GM19099 (cell line): Measurements from ENCODE around the gene TBCK.

Experiments used
- POLR2A ChIP-seq: IDR thresholded peaks from 3 replicates; pipeline ENCODE4 v1.6.1; 2011; ENCODE audit warnings: low read depth; ENCODE audit not compliant: insufficient read length; ENCODE audit errors: extremely low read depth

Gene TBCK

DNA sequence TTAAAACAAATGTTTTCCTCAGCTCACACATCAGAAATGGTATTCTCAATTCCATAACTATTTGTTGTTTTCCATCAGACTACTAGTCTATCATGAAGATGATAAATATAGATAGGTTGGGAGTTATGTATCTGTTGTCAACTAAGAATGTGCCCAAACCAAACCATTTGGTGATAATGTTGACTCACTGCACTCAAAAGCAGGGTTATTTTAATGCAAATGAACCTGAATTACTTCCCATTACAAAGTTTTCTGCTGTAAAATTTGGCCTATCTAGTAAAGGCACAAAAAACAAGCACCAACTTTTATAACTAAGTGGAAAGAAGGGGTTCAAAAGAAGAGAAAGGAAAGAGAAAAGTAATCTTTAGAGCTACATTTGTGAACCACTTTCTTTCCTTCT is 93.5 kb downstream of the TBCK start:
- TF ChIP-seq POLR2A: no peak

DNA sequence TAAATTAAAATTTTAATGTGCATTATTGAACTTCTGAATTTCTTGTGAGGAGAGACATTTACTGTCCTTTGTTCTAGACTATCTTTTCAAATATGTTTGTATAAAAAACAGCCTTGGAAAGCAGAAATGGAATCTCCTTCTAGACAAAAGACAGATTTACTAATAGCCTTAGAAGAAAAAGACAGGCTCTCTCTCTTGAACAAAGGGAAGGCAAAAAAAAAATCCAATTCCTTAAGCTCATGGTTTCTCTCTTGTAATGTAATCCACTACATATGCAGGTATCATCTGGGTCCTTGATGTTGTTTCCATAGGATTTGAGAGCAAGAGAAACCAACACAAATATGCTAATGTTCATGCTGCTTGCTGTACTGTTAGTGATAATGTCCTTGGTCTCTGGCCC is 106.0 kb downstream of the TBCK start:
- no peak for TF ChIP-seq POLR2A

DNA sequence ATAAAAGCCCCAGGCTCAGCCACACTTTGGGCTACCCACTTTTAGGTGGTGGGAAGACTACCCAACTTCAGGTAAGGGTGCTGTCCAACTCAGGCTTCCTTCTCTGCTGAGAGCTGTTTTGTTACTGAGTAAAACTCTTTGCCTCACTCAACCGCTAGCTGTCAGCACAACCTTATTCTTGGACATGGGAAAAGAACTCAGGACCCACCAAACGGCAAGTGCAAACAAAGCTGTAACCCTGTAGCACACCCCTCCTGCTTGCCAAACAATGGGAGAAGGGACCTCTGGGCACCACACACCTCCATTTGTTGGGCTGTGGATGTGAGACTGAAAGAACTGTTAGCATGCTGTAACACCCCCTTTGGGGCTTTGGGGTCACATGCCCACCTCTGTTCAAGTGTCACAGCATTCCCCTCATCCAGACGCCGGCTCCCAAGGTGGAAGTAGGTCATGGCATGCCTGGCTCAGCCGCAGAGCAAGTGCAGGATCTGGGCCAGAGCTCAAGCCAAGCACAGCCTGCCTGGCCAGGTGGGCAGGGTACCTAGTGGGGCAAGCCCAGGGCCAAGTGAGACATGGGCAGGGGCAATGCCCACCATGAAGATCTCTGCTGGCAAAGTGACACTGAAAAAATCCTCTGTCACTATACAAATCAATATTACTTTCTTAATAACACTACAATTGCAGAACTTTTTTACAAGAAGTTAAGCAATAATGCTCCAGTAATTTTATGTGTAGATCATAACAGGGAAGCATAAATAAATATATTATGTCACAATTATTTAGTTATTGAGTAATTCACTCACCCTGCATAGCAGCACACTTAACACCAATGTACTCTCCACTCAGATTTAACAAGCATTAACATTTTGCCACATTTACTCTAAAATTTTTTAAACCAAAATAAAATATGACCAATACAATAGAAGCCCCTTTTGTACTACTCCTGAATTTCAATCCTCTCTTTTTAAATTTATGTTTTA is 107.2 kb downstream of the TBCK start:
- no peak for TF ChIP-seq POLR2A

DNA sequence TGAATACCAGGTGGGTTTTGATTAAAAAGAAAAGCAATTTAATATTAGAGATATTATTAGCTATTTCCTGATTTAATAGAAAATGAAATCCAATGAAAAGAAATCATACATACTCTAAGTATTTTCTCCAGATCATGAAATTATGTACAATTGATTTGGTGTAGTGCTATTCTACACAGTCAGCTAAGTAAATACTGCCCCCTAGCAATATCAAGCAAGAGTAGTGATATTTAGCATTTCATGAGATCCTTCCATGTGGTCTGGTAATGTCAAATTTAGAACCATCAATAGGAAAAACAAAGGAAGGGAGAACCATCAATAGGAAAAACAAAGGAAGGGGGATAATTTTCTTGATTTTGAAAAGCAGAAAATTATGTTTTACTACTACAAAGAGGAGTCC is 114.6 kb downstream of the TBCK start:
- no peak for TF ChIP-seq POLR2A

DNA sequence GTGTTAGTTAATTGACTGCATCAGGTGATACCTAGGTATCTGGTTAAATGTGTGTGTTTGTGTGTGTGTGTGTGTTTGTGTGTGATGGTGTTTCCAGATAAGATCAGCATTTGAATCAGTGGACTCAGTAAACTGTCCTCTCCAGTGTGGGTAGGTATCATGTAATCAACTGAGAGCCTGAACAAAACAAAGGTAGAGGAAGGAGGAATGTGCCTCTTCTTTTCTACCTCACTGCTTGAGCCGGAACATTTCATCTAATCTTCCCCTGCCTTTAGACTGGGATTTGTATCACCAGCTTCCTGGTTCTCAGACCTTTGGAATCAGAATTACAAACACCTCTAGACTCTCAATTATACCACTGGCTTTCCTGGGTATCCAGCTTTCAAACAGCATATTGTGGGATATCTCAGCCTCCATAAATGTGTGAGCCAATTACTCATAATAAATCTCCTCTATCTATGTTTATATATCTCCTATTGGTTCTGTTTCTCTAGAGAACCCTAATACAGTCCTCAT is 120.5 kb downstream of the TBCK start:
- TF ChIP-seq POLR2A: no peak

DNA sequence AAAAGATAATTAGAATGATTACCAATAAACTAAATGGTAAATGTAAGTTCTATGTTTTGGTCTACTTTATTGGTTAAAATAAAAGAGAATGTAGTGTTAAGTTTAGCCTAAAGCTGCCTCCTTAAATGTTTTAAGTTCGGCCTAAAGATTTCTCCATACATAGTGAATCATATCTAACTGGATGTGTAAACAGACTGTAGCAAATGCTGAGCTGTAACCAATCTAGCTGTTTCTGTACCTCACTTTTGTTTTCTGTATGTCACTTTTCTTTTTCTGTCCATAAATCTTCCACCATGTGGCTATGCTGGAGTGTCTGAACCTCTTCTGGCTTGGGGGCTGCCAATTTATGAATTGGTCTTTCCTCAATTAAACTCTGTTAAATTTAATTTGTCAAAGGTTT is 121.2 kb downstream of the TBCK start:
- no peak for TF ChIP-seq POLR2A

DNA sequence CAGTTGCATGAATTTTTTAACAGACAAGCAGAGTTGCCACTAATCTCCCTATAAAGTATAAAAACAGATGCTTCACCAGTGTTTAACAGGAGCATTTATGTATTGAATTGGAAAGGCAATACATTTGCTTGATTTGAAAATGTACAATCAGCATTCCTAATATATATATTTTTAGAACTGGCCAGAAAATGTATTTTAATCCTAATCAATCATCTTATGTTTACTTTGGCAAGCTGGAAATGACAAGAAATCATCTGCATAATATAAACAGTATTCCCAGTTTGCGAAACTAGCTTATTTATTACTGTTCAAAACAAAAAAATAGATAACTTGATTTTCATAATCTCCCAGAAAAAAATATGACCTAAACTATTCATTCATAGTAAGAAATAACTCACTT is 123.9 kb downstream of the TBCK start:
- no peak for TF ChIP-seq POLR2A

DNA sequence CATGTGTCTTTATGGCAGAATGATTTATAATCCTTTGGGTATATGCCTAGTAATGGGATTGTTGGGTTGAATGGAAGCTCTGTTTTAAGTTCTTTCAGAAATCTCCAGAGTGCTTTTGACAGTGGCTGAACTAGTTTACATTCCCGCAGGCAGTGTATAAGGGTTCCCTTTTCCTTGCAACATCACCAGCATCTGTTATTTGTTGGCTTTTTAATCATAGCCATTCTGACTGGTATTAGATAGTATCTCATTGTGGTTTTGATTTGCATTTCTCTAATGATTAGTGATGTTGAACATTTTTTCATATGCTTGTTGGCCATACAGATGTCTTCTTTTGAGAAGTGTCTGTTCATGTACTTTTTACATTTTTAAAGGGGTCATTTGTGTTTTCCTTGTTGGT is 129.8 kb downstream of the TBCK start:
- no peak for TF ChIP-seq POLR2A

DNA sequence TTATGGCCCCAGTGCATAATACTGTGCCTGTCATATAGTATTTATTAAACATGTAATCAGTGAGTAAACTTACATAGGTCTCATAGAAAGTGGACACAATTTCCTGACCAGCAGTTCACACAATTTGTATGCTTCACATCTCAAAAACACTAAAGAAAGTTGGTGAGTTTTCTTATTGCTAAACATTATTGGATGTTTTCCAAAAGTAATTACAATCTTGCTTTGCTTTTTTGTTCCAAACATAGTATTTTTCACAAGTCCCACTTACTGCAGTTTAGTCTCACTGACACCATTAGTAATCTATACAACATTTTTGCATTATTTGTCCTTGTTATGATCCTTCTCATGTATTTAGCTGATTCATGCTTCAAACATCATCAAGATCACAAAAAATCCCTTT is 132.5 kb downstream of the TBCK start:
- TF ChIP-seq POLR2A: no peak

DNA sequence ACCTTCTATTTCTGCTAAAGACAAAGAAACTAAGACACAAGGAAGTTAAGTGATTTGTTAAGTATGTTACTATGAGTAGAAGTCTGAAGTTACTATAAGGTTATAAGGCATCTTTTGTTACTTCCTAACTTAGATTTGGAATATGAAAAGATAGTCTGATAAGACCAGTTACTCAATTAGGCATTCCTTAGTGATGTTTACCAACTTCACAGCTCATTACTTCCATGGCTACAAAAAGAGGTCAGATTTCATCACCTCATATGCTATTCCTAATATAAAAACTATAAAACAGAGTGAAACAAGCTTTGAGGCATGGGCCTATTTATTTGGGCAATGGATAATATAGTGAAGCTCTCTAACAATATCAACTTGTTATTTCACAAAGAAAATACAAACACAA is 143.1 kb downstream of the TBCK start:
- no peak for TF ChIP-seq POLR2A

DNA sequence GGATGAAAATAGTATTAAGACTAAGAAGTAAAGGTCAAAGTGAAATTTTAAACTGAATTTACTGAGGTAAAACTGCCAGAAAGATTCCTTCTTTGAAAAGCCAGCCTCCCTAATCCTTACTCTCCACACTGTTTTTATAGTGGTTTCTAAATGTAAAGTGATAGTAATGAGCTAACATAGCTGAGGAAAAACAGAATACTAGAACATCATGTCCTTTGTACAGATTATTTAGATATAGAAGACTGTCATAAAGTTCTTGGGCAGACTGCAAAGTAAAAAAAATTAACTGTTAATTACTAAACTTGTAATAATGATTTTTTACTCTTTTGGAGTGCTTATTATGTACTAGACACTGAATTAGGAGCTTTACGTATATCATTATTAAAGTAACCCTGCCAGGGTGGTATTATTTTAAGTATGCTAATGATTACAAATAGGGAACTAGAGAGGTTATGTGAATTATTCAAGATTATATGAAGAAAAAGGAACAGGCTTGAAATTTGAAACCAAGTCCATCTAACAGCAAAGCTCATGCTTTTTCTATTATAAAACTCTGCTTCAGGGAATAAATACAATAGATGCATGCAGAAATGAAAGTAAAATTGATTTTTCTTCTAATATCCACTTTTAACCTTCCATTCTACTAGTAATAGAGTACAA is 150.5 kb downstream of the TBCK start:
- TF ChIP-seq POLR2A: no peak

DNA sequence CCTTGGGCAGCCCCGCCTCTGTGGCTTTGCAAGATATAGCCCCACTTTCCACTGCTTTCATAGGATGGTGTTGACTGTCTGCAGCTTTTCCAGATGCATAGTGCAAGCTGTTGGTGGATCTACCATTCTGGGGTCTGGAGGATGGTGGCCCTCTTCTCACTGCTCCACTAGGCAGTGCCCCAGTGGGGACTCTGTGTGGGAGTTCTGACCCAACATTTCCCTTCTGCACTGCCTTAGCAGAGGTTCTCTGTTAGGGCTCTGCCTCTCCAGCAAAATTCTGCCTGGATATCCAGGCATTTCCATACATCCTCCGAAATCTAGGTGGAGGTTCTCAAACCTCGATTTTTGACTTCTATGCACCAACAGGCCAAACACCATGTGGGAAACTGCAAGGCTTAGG is 153.7 kb downstream of the TBCK start:
- no peak for TF ChIP-seq POLR2A

DNA sequence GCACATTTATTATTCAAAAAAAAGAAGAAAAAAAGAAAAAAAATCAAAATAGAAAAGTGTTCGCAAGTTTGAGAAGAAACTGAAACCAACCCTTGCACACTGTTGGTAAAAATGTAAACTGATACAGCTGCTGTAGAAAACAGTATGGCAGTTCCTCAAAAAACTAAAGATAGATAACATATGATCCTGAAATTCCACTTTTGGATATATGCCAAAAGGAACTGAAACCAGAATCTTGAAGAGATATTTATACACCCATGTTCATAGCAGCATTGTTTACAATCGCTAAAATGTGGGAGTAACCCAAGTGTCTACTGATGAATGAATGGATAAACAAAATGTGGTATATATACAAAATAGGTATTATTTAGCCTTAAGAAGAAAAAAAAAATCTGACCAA is 155.4 kb downstream of the TBCK start:
- TF ChIP-seq POLR2A: no peak

DNA sequence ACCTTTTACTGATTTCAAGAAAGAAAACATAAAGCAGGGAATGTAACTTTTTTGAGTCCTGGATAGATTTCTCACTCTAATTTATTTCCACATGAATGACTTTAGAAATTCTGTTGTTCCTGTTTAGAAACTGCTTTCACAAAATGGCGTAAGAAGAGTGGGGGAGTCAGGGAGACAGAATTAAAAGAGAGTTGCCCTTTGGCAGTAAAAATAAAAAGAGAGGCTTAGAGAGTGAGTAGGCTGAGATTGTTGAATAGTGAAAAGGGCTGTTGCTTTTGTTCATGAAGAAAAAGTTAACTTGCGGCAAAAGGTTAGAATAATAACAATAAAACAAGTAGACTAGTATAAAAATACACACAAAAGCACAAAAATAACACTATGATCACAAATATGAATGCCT is 166.1 kb downstream of the TBCK start:
- TF ChIP-seq POLR2A: no peak

DNA sequence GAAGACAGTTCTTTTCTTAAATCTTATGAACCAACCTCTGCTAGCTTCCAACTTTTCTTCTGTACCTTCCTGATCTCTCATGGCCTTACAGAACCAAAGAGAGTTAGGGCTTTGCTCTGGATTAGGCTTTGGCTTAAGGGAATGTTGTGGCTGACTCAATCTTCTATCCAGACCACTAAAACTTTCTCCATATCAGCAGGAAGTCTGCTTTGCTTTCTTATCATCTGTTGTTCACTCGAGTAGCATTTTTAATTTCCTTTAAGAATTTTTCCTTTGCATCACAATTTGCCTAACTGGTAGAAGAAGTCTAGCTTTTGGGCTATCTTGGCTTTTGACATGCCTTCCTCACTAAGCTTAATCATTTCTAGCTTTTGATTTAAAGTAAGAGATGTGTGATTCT is 167.0 kb downstream of the TBCK start:
- TF ChIP-seq POLR2A: no peak

DNA sequence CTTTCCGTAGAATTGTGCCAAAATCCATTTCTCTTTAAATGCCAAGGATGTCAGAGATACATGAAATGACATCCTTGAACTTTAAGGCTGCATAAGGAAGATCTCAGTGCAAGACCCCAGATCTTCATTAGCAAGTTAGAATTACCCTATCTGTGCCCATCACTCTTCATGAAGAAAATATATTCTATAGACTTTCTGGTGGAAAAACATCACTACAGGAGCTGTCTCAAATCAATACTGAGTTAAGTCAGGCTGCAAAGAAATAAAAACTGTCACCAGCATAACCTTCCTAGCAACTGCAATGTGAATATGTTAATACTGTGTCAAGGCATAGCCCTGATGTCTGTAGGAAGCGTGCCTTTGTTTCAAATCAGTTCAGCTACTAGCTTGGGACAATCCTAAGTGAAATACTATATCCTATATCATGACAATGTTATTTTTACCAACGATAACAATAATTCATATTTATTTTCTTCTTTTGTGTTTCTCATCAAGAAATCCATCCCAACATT is 173.3 kb downstream of the TBCK start:
- no peak for TF ChIP-seq POLR2A

DNA sequence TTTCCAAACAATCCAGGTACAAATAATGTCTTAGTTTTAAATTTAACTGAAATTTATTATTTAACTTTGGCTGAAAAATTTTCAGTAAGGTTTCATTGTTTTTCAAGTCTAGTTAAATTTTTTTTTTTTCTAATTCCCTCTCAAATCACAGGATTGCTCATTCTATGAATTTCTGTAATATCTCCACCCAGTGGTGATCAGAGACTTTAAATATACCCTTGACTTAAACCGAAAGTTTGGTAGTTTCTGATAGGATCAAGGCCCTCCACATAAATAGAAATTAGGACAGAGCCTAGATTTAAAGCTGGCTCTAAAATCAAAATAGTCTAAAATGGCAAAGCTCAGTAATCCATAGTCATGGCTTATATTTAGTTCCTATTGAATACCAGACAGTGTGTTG is 175.4 kb downstream of the TBCK start:
- TF ChIP-seq POLR2A: no peak
